GM18873 (cell line): ENCODE results near the gene LENG1.

Source experiments
- ATAC-seq: cut with Tn5 transposase; IDR thresholded peaks from one replicate; pipeline ENCODE4 v1.9.1; 2021; ENCODE audit warnings: mild to moderate bottlenecking, moderate library complexity, moderate number of reproducible peaks; ENCODE audit not compliant: unreplicated experiment, low FRiP score

Gene LENG1

GRCh38 chr19:54115109-54116063 is 44.1 kb downstream of the LENG1 start, which contains the start of the genes PRPF31 and TFPT:
PRPF31 (plus strand) TSS chr19:54115754; CDS start chr19:54118279, 2,525 bp downstream.
TFPT (minus strand) TSS chr19:54115657; CDS start chr19:54115269, 388 bp downstream.
- peak; percentile 68 for ATAC-seq

GRCh38 chr19:54114340-54115108 is 45.0 kb downstream of the LENG1 start:
- no peak for ATAC-seq

- no peak for ATAC-seq
These were observed 49.9 kb downstream of the LENG1 start for GRCh38 chr19:54109651-54110050.

DNA sequence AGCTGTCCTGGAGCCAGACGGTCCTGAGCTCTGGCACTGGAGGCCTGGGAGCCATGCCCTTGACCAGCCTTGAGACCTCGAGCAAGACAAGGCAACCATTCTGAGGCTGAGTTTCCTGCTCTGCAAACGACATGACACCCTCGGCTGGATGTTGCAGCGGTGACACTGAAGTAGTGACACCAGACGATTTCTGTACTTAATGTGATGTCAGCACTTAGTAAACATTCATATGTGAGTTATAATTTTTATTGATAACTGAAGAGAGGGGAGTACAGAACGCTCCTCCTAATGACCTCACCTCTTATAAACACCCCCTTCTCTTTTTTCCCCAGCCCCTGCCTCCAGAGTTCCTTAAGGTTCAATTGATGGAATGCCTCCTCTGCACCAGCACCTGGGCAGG is 51.0 kb downstream of the LENG1 start:
- ATAC-seq: no peak

DNA sequence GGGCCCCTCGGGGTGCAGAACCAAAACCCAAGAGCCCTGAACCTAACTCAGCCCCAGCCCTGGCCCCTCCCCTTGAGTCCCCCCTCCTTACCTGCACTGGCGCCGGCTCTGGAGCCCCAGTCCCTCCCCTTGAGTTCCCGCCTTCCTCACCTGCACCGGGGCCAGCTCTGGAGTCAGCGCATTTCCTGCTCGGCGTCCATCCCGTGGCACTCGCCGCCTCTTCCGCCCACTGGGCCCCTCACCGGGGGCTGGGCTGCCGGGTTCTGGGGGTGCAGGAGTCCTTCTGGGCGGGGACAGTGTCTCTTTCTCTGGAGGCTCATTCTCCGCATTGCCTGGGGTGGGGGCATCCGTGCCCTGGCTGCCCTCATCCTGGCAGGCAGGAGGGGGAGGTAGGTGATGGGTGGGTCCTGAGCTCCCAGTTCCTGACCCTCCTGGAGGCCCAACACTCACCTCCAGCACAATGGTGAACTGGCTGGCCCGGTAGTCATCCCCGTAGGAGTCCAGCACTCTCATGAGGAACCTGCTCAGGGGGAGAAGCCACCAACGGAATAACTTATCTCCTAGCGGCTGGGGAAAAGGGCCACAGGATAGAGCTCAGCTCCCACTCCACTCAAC is 51.5 kb downstream of the LENG1 start:
- no peak for ATAC-seq

GRCh38 chr19:54106716-54107115 is 52.8 kb downstream of the LENG1 start:
- ATAC-seq: no peak

GRCh38 chr19:54105796-54106195 is 53.7 kb downstream of the LENG1 start:
- no peak for ATAC-seq
